ENCODE measurements around the gene MS4A3. TPM values are rescaled to one million over a fixed set of nuclear protein-coding genes. Genes with fewer than 3 reads are reported as not detected.

The MS4A3 gene
- total and polyA plus RNA-seq, 9 of the 15 experiments (the other 6 are each of a cell fraction or from before 2014, with no cell fraction given), result 3.4 to 94.5 (median 58.8) TPM

DNA sequence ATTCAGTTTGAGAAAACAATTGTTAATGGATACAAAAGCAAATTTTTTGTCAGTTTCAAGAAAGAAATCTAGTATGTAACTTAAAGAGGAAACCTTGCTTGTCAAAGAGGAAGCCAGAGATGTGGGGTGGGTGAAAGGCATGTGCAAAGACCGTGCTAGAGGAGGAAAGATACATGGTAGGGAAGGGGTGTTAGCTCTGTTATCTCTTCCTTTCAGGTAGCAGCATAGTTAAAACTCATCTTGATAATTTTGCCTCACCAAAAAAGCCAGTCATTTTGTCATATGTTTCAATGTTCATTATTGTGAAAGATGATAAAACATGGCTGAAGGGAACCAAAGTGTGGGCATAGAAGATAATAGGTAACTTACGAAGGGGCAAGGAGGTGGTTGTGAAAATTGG, 29.4 kb downstream of the MS4A3 start (continued):
- TF ChIP-seq, protein P1, sequence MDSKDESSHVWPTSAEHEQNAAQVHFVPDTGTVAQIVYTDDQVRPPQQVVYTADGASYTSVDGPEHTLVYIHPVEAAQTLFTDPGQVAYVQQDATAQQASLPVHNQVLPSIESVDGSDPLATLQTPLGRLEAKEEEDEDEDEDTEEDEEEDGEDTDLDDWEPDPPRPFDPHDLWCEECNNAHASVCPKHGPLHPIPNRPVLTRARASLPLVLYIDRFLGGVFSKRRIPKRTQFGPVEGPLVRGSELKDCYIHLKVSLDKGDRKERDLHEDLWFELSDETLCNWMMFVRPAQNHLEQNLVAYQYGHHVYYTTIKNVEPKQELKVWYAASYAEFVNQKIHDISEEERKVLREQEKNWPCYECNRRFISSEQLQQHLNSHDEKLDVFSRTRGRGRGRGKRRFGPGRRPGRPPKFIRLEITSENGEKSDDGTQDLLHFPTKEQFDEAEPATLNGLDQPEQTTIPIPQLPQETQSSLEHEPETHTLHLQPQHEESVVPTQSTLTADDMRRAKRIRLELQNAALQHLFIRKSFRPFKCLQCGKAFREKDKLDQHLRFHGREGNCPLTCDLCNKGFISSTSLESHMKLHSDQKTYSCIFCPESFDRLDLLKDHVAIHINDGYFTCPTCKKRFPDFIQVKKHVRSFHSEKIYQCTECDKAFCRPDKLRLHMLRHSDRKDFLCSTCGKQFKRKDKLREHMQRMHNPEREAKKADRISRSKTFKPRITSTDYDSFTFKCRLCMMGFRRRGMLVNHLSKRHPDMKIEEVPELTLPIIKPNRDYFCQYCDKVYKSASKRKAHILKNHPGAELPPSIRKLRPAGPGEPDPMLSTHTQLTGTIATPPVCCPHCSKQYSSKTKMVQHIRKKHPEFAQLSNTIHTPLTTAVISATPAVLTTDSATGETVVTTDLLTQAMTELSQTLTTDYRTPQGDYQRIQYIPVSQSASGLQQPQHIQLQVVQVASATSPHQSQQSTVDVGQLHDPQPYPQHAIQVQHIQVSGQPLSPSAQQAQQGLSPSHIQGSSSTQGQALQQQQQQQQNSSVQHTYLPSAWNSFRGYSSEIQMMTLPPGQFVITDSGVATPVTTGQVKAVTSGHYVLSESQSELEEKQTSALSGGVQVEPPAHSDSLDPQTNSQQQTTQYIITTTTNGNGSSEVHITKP (IDR thresholded peaks at IDR 0.05; ENCODE audit: partially characterized antibody), result peak; percentile 19
- TF ChIP-seq GABPB2 (CRISPR knock-in tag; conservative IDR thresholded peaks at IDR 0.05) (no peak), DMBX1 (CRISPR knock-in tag; IDR thresholded peaks at IDR 0.05; ENCODE audit: borderline replicate concordance) (0 out of 2 replicates have a peak, but pooled peaks have one; percentile 16), KLF16 (IDR thresholded peaks at IDR 0.05) (peak; percentile 25; the same call in 1 of the 2 replicates), JUND (IDR thresholded peaks at IDR 0.05; ENCODE audit: borderline replicate concordance, low read depth, low read length) (0 out of 2 replicates have a peak, but pooled peaks have one; percentile 5), JUND (tag; IDR thresholded peaks at IDR 0.05; ENCODE audit: borderline replicate concordance, low read depth, low read length) (peak; percentile 50; the same call in 1 of the 3 replicates), TEAD4 (IDR thresholded peaks at IDR 0.05; ENCODE audit: low read length) (peak; percentile 80), TEAD4 (CRISPR knock-in tag; IDR thresholded peaks at IDR 0.05; ENCODE audit: borderline replicate concordance) (no peak), GATAD2A (IDR thresholded peaks at IDR 0.05) (peak; percentile 26; the same call in 1 of the 2 replicates), FOXK1 (CRISPR knock-in tag; IDR thresholded peaks at IDR 0.05; ENCODE audit: borderline replicate concordance) (no peak), MAFG (tag; conservative IDR thresholded peaks at IDR 0.05) (0 out of 2 replicates have a peak, but pooled peaks have one; percentile 16), BHLHE40 (IDR thresholded peaks at IDR 0.05; ENCODE audit: low read length) (0 out of 2 replicates have a peak, but pooled peaks have one; percentile 40), ZKSCAN1 (IDR thresholded peaks at IDR 0.05; ENCODE audit: low read depth, low read length) (no peak)
- TF ChIP-seq, protein P2, sequence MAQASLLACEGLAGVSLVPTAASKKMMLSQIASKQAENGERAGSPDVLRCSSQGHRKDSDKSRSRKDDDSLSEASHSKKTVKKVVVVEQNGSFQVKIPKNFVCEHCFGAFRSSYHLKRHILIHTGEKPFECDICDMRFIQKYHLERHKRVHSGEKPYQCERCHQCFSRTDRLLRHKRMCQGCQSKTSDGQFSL (CRISPR knock-in tag; IDR thresholded peaks at IDR 0.05), result no peak
- TF ChIP-seq, protein P2 (tag; IDR thresholded peaks at IDR 0.05), result no peak
- TF ChIP-seq, protein P3, sequence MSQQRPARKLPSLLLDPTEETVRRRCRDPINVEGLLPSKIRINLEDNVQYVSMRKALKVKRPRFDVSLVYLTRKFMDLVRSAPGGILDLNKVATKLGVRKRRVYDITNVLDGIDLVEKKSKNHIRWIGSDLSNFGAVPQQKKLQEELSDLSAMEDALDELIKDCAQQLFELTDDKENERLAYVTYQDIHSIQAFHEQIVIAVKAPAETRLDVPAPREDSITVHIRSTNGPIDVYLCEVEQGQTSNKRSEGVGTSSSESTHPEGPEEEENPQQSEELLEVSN (IDR thresholded peaks at IDR 0.05; ENCODE audit: borderline replicate concordance in 1 of 2, extremely low read depth in 1 of 2, insufficient read depth in 1 of 2, insufficient read length in 1 of 2, low read depth in 1 of 2, low read length in 1 of 2, poor library complexity in 1 of 2, severe bottlenecking in 1 of 2), result peak in 1 of 2 experiments; percentile 22
- TF ChIP-seq, protein P4, sequence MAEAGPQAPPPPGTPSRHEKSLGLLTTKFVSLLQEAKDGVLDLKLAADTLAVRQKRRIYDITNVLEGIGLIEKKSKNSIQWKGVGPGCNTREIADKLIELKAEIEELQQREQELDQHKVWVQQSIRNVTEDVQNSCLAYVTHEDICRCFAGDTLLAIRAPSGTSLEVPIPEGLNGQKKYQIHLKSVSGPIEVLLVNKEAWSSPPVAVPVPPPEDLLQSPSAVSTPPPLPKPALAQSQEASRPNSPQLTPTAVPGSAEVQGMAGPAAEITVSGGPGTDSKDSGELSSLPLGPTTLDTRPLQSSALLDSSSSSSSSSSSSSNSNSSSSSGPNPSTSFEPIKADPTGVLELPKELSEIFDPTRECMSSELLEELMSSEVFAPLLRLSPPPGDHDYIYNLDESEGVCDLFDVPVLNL (CRISPR knock-in tag; IDR thresholded peaks at IDR 0.05; ENCODE audit: low read depth), result no peak

Measured in K562 (cell line).